K562 (cell line): ENCODE measurements around the gene CBLIF. TPM values are rescaled to one million over a fixed set of nuclear protein-coding genes. Genes with fewer than 3 reads are reported as not detected.

Experiments used
- ATAC-seq: fragments of 200-7000 bp; cut with Tn5 transposase; 3 replicates; pipeline ENCODE4 v1.9.1; 2020; ENCODE audit warnings: moderate library complexity
- BruUV-seq: library from RNA; stranded (reverse); fragments of 400-500 nt; replicated peaks from 2 replicates; lab custom pipeline; 2021; lab: Mats Ljungman, UMichigan
- CTCF ChIA-PET: fragments of 300-600 bp; formaldehyde crosslinking; extraction: SDS; loops from one replicate; lab custom pipeline; 2021; ENCODE audit warnings: low intra/inter-chr PET ratio; lab: Yijun Ruan, JAX
- POLR2A ChIA-PET: fragments of 300-600, 350-650 bp; sonication (Branson Sonifier 250); formaldehyde crosslinking; extraction: SDS; loops from one replicate; lab custom pipeline; 2021; ENCODE audit warnings: antibody characterized with exemption, inconsistent platforms; lab: Yijun Ruan, JAX
- DNase-seq, 4 experiments: peaks; one replicate each; pipeline versions ENCODE4 v3.0.0 to v3.0.0-alpha.2; 2011 to 2018; ENCODE audit warnings: low spot score in 3 of 4, mixed read lengths in 3 of 4; ENCODE audit errors: extremely low read depth in 1 of 4
- FAIRE-seq: peaks from 2 replicates; lab custom pipeline; 2011; peaks lifted over from hg19 to GRCh38; lab: Jason Lieb, UNC
- H2AFZ ChIP-seq: 2 replicates; pipeline ENCODE4 v1.6.0; 2011; ENCODE audit warnings: low read depth, low read length, control low read depth, inconsistent platforms
- H3K27ac ChIP-seq: fragments of 200-600 bp; 3 replicates; pipeline ENCODE4 v1.8.0; 2011; ENCODE audit warnings: low read depth, mild to moderate bottlenecking, control low read depth, inconsistent platforms, low read length, moderate library complexity, mixed read lengths; ENCODE audit errors: extremely low read depth
- H3K27me3 ChIP-seq, 2 experiments: fragments of 300-600 bp in 1 of 2; 2 replicates in 1 of 2; 3 replicates in 1 of 2; pipeline versions ENCODE4 v1.6.0 to v1.8.0; 2011; ENCODE audit warnings: inconsistent platforms in 2 of 2, low read length in 2 of 2, mild to moderate bottlenecking in 1 of 2, mixed read lengths in 1 of 2, moderate library complexity in 1 of 2; ENCODE audit not compliant: control insufficient read depth in 2 of 2, insufficient read depth in 2 of 2
- H3K36me3 ChIP-seq: fragments of 300-600 bp; 3 replicates; pipeline ENCODE4 v1.8.0; 2011; ENCODE audit warnings: mild to moderate bottlenecking, low read length, inconsistent platforms; ENCODE audit not compliant: control insufficient read depth, insufficient read depth
- H3K4me1 ChIP-seq, 2 experiments: fragments of 200-600 bp in 1 of 2; replicated peaks in 1 of 2; 2 replicates in 1 of 2; 3 replicates in 1 of 2; pipeline versions ENCODE4 v1.5.1 to v1.8.0; 2011; ENCODE audit warnings: inconsistent platforms in 2 of 2, low read length in 2 of 2, mild to moderate bottlenecking in 1 of 2, mixed read lengths in 1 of 2, moderate library complexity in 1 of 2; ENCODE audit not compliant: control insufficient read depth in 2 of 2, insufficient read depth in 2 of 2
- H3K4me2 ChIP-seq: 2 replicates; pipeline ENCODE4 v1.6.1; 2011; ENCODE audit warnings: low read length, control low read depth, inconsistent platforms, mixed read lengths; ENCODE audit not compliant: insufficient read depth
- H3K4me3 ChIP-seq: fragments of 200-600 bp; sonication (generic), shearing (Covaris generic); 2 replicates; pipeline ENCODE4 v1.5.1; 2016; ENCODE audit warnings: control low read depth, inconsistent platforms
- H3K79me2 ChIP-seq: fragments of 200-600 bp; 3 replicates; pipeline ENCODE4 v1.8.0; 2011; ENCODE audit warnings: low read length, inconsistent platforms; ENCODE audit not compliant: control insufficient read depth, insufficient read depth
- H3K9ac ChIP-seq, 2 experiments: 2 replicates each; pipeline versions ENCODE4 v1.6.0 to v1.6.1; 2011; ENCODE audit warnings: low read depth in 2 of 2, low read length in 2 of 2, control low read depth in 1 of 2, inconsistent platforms in 1 of 2, mild to moderate bottlenecking in 1 of 2, mixed read lengths in 1 of 2; ENCODE audit not compliant: insufficient read depth in 1 of 2
- H3K9me1 ChIP-seq: one replicate; pipeline ENCODE4 v1.6.0; 2011; ENCODE audit warnings: inconsistent platforms, mild to moderate bottlenecking, low read length, moderate library complexity; ENCODE audit not compliant: control insufficient read depth, insufficient read depth
- H3K9me3 ChIP-seq: replicated peaks from 2 replicates; pipeline ENCODE4 v1.5.1; 2011; ENCODE audit warnings: low read depth, low read length, inconsistent platforms; ENCODE audit not compliant: control insufficient read depth, insufficient read depth
- H4K20me1 ChIP-seq: replicated peaks from 2 replicates; pipeline ENCODE4 v1.6.1; 2011; ENCODE audit warnings: low read length, inconsistent platforms, mixed read lengths; ENCODE audit not compliant: control insufficient read depth, insufficient read depth
- ARHGAP35 ChIP-seq: fragments of 450-650 bp; IDR thresholded peaks from 2 replicates; pipeline ENCODE4 v1.6.1; 2018; ENCODE audit not compliant: partially characterized antibody
- ASH1L ChIP-seq: fragments of 450-650 bp; IDR thresholded peaks from 2 replicates; pipeline ENCODE4 v1.6.1; 2018; ENCODE audit warnings: borderline replicate concordance, mild to moderate bottlenecking, low read depth; ENCODE audit not compliant: partially characterized antibody
- DMBX1 ChIP-seq: fragments of 250-450 bp; sonication (Bioruptor Pico); IDR thresholded peaks from 2 replicates; pipeline ENCODE4 v1.8.0; 2022; ENCODE audit warnings: inconsistent platforms, mild to moderate bottlenecking, moderate library complexity, borderline replicate concordance
- FOSL1 ChIP-seq: fragments of 200-800 bp; sonication (Bioruptor generic); conservative IDR thresholded peaks from 2 replicates; pipeline ENCODE4 v1.6.1; 2016; ENCODE audit warnings: missing genetic modification characterization, missing compliant biosample characterization
- MED1 ChIP-seq: sonication (generic); formaldehyde crosslinking; IDR thresholded peaks from 2 replicates; pipeline ENCODE4 v1.8.1; 2023; ENCODE audit warnings: missing genetic modification reagents, borderline replicate concordance
- NBN ChIP-seq: fragments of 450-650 bp; IDR thresholded peaks from 2 replicates; pipeline ENCODE4 v1.6.1; 2016; ENCODE audit warnings: low read depth, mild to moderate bottlenecking
- SLC30A9 ChIP-seq: fragments of 250-450 bp; sonication (Bioruptor Pico); IDR thresholded peaks from 2 replicates; pipeline ENCODE4 v1.8.0; 2022; ENCODE audit warnings: mild to moderate bottlenecking, moderate library complexity
- ZBED1 ChIP-seq: IDR thresholded peaks from 2 replicates; pipeline ENCODE4 v1.6.1; 2014
- ZNF24 ChIP-seq: fragments of 450-650 bp; IDR thresholded peaks from 2 replicates; pipeline ENCODE4 v1.6.1; 2016
- WGBS: fragments of 100-300 bp; shearing (Covaris generic); methylation state at CpG from one replicate; pipeline ENCODE4 v1.1.6; 2016; ENCODE audit warnings: low coverage, mixed read lengths; ENCODE audit not compliant: insufficient coverage; ENCODE audit errors: missing lambda C conversion rate; 5-methylcytosine and 5-hydroxymethylcytosine counted together
- in situ Hi-C: fragments of 300-500 bp; cut with MboI; formaldehyde crosslinking; loops from 4 replicates; pipeline ENCODE4 v1.15.0; 2018; ENCODE audit warnings: inconsistent platforms, mixed read lengths
- intact Hi-C: fragments of 100-400 bp; cut with micrococcal nuclease; formaldehyde crosslinking; loops from 2 replicates; pipeline ENCODE4 v1.14.2; 2022
- polyA plus RNA-seq, 8 experiments: library from polyadenylated mRNA; depleted of rRNA in 4 of 8; stranded (reverse) in 5 of 8; unstranded in 3 of 8; fragments of >200 nt; fragmentation: Nextera tagmentation in 2 of 8; fragmentation: Illumina TruSeq in 1 of 8; extraction: Ambion mirVana in 2 of 8; extraction: Trizol in 1 of 8; gene quantifications; 2 replicates each; pipeline versions ENCODE4 v1.2.1 to v1.2.3, GENCODE V29; 2011 to 2014; ENCODE audit warnings: inconsistent platforms in 1 of 8, missing spikeins in 1 of 8
- total RNA-seq, 7 experiments: library from RNA; depleted of rRNA in 6 of 7; stranded (reverse); fragments of >200 nt in 6 of 7; fragmentation: Illumina TruSeq in 2 of 7; extraction: Trizol in 2 of 7; gene quantifications; 2 replicates each; pipeline versions ENCODE4 v1.2.1 to v1.2.3, GENCODE V29; 2011 to 2021; ENCODE audit warnings: low replicate concordance in 1 of 7
- TF ChIP-seq, protein P1 (sequence below): fragments of 450-650 bp; IDR thresholded peaks from 2 replicates; pipeline ENCODE4 v1.6.1; 2016; ENCODE audit warnings: borderline replicate concordance
- TF ChIP-seq, protein P2 (sequence below): fragments of 450-650 bp; IDR thresholded peaks from 2 replicates; pipeline ENCODE4 v1.6.1; 2017; ENCODE audit warnings: antibody characterized with exemption
- TF ChIP-seq, protein P3 (sequence below): fragments of 250-450 bp; sonication (Bioruptor Pico); IDR thresholded peaks from 2 replicates; pipeline ENCODE4 v1.4.0; 2020; ENCODE audit warnings: mild to moderate bottlenecking, moderate library complexity, borderline replicate concordance
- TF ChIP-seq, protein P4 (sequence below): sonication (generic); formaldehyde crosslinking; IDR thresholded peaks from 2 replicates; pipeline ENCODE4 v1.8.1; 2023; ENCODE audit warnings: mild to moderate bottlenecking, missing genetic modification reagents

Gene CBLIF
- total and polyA plus RNA-seq, 9 of the 15 experiments (the other 6 are each of a cell fraction or from before 2014, with no cell fraction given): 0.07 to 0.83 (median 0.54) TPM

DNA sequence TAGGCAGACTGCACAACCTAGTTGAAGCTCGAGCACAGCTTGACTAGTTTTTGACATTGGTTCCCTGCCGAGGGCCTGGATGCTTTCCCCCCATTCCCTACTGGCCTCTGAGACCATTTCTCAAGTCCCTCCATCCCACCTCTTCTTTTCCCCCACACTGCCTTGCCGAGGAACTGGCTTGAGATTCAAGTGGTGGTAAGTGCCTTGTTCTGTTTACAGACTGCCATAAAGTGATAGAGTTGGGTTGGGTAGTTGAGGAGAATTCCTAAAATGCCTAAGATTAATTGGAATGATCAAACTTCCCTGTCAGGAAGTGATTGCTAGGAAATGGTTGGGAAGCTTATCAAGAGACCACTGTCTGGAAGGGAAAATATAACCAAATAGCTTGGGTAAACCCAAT, 50.9 kb downstream of the CBLIF start:
- Histone ChIP-seq H3K9ac (no peak overlapping the region), H3K9me1 (no peaks in the 10 kb centered on the region), H3K27me3 (no peaks in the 10 kb centered on the region), H3K4me3 (no peak overlapping the region), H4K20me1 (no peaks in the 10 kb centered on the region), H3K36me3 (peaks cover 95% of the 10 kb centered on the region), H3K27ac (no peak overlapping the region), H3K4me2 (no peak overlapping the region), H3K79me2 (no peaks in the 10 kb centered on the region), H3K4me1 (no peaks in the 10 kb centered on the region), H3K9me3 (no peaks in the 10 kb centered on the region), H2AFZ (no peak overlapping the region)
- POLR2A ChIA-PET: interaction anchor here (0.6 to 1.2 kb wide), 2 partner anchors 9 to 15 kb away, joined by 3 read pairs; no protein-coding TSS in a partner anchor
- DNase-seq (no peak), ATAC-seq (no peak), FAIRE-seq (no peak)
- intact Hi-C loops: no loop called here
- CTCF ChIA-PET: no interaction called here
- 78% methylated on average over 3 of the region's 3 CpGs for WGBS
- in situ Hi-C loops: no loop called here
- BruUV-seq: no TSS peak
- TF ChIP-seq ARHGAP35: no peak
- TF ChIP-seq ZNF24: no peak
- no peak for TF ChIP-seq DMBX1 (CRISPR knock-in tag)
- no peak for TF ChIP-seq FOSL1
- TF ChIP-seq ZBED1: no peak
- TF ChIP-seq ASH1L: no peak
- TF ChIP-seq, protein P1, sequence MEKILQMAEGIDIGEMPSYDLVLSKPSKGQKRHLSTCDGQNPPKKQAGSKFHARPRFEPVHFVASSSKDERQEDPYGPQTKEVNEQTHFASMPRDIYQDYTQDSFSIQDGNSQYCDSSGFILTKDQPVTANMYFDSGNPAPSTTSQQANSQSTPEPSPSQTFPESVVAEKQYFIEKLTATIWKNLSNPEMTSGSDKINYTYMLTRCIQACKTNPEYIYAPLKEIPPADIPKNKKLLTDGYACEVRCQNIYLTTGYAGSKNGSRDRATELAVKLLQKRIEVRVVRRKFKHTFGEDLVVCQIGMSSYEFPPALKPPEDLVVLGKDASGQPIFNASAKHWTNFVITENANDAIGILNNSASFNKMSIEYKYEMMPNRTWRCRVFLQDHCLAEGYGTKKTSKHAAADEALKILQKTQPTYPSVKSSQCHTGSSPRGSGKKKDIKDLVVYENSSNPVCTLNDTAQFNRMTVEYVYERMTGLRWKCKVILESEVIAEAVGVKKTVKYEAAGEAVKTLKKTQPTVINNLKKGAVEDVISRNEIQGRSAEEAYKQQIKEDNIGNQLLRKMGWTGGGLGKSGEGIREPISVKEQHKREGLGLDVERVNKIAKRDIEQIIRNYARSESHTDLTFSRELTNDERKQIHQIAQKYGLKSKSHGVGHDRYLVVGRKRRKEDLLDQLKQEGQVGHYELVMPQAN: no peak
- TF ChIP-seq, protein P2, sequence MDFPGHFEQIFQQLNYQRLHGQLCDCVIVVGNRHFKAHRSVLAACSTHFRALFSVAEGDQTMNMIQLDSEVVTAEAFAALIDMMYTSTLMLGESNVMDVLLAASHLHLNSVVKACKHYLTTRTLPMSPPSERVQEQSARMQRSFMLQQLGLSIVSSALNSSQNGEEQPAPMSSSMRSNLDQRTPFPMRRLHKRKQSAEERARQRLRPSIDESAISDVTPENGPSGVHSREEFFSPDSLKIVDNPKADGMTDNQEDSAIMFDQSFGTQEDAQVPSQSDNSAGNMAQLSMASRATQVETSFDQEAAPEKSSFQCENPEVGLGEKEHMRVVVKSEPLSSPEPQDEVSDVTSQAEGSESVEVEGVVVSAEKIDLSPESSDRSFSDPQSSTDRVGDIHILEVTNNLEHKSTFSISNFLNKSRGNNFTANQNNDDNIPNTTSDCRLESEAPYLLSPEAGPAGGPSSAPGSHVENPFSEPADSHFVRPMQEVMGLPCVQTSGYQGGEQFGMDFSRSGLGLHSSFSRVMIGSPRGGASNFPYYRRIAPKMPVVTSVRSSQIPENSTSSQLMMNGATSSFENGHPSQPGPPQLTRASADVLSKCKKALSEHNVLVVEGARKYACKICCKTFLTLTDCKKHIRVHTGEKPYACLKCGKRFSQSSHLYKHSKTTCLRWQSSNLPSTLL: no peak
- no peak for TF ChIP-seq SLC30A9 (CRISPR knock-in tag)
- no peak for TF ChIP-seq NBN
- TF ChIP-seq, protein P3, sequence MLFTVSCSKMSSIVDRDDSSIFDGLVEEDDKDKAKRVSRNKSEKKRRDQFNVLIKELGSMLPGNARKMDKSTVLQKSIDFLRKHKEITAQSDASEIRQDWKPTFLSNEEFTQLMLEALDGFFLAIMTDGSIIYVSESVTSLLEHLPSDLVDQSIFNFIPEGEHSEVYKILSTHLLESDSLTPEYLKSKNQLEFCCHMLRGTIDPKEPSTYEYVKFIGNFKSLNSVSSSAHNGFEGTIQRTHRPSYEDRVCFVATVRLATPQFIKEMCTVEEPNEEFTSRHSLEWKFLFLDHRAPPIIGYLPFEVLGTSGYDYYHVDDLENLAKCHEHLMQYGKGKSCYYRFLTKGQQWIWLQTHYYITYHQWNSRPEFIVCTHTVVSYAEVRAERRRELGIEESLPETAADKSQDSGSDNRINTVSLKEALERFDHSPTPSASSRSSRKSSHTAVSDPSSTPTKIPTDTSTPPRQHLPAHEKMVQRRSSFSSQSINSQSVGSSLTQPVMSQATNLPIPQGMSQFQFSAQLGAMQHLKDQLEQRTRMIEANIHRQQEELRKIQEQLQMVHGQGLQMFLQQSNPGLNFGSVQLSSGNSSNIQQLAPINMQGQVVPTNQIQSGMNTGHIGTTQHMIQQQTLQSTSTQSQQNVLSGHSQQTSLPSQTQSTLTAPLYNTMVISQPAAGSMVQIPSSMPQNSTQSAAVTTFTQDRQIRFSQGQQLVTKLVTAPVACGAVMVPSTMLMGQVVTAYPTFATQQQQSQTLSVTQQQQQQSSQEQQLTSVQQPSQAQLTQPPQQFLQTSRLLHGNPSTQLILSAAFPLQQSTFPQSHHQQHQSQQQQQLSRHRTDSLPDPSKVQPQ (CRISPR knock-in tag): no peak
- no peak for TF ChIP-seq MED1 (CRISPR knock-in tag)
- TF ChIP-seq, protein P4, sequence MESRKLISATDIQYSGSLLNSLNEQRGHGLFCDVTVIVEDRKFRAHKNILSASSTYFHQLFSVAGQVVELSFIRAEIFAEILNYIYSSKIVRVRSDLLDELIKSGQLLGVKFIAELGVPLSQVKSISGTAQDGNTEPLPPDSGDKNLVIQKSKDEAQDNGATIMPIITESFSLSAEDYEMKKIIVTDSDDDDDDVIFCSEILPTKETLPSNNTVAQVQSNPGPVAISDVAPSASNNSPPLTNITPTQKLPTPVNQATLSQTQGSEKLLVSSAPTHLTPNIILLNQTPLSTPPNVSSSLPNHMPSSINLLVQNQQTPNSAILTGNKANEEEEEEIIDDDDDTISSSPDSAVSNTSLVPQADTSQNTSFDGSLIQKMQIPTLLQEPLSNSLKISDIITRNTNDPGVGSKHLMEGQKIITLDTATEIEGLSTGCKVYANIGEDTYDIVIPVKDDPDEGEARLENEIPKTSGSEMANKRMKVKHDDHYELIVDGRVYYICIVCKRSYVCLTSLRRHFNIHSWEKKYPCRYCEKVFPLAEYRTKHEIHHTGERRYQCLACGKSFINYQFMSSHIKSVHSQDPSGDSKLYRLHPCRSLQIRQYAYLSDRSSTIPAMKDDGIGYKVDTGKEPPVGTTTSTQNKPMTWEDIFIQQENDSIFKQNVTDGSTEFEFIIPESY (CRISPR knock-in tag): no peak
